Activated B cell treated with CpG ODN at 0.5 μM for 24 hours (primary cell): ENCODE results near the gene PGLYRP1. TPM values are rescaled to one million over a fixed set of nuclear protein-coding genes. Genes with fewer than 3 reads are reported as not detected.

Experiments used
- ATAC-seq: fragments of 200-7000 bp; cut with Tn5 transposase; one replicate; pipeline ENCODE4 v1.10.0; 2021; ENCODE audit warnings: low read depth, mild to moderate bottlenecking, moderate library complexity
- CTCF ChIA-PET: fragments of 350-600 bp; sonication (Branson Sonifier 250); formaldehyde crosslinking; loops from one replicate; lab custom pipeline; 2021; ENCODE audit warnings: antibody characterized with exemption; lab: Charles Lee
- POLR2A ChIA-PET: fragments of 350-600 bp; sonication (Branson Sonifier 250); formaldehyde crosslinking; loops from one replicate; lab custom pipeline; 2021; ENCODE audit warnings: antibody characterized with exemption; lab: Charles Lee
- DNase-seq: peaks from one replicate; pipeline ENCODE4 v3.0.0; 2022
- H3K27ac Mint-ChIP-seq: one replicate; pipeline ENCODE4 v1.8.0; 2020; ENCODE audit warnings: mixed read lengths
- H3K27me3 Mint-ChIP-seq: one replicate; pipeline ENCODE4 v1.8.0; 2021; ENCODE audit warnings: mixed read lengths
- H3K36me3 Mint-ChIP-seq: one replicate; pipeline ENCODE4 v1.8.0; 2021; ENCODE audit warnings: low read depth, mixed read lengths
- H3K4me1 Mint-ChIP-seq: one replicate; pipeline ENCODE4 v1.8.0; 2021; ENCODE audit warnings: mixed read lengths
- H3K4me3 Mint-ChIP-seq: one replicate; pipeline ENCODE4 v1.8.0; 2020; ENCODE audit warnings: mild to moderate bottlenecking, mixed read lengths
- H3K9me3 Mint-ChIP-seq: one replicate; pipeline ENCODE4 v1.8.0; 2020; ENCODE audit warnings: mixed read lengths
- CTCF ChIP-seq: fragments of 200-600 bp; IDR thresholded peaks from one replicate; pipeline ENCODE4 v1.8.0; 2022; ENCODE audit warnings: antibody characterized with exemption, mild to moderate bottlenecking
- intact Hi-C: fragments of 100-400 bp; cut with micrococcal nuclease; formaldehyde crosslinking; loops from one replicate; pipeline ENCODE4 v1.15.1; 2024
- total RNA-seq: library from RNA; stranded (reverse); gene quantifications from 2 replicates; pipeline ENCODE4 v1.2.3, GENCODE V29; 2022

The PGLYRP1 gene
- total RNA-seq, 1 donor from 2014 or later: not detected

DNA sequence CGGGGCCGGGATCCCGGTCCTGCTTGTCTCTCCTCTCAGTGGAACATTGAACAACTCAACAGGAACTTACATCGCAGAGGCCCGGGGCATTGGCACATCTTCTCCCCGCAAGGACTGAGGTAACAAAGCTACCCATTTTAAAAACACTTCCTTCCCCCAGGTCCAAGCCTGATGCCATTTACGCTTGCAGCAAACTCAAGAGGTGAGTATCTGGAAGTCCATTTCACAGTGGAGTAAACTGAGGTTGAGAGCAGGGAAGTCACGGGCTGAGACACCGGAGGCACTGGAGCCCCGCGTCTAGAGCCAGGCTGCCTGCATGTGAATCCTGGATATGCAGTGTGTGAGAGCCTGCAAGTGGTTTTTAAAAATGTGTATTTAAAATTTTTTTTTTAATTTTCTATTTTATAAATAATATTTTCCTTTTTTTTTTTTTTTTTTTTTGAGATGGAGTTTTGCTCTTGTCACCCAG lies 492 bp upstream of the PGLYRP1 start:
- no peak for DNase-seq
- intact Hi-C loops: no loop called here

GRCh38 chr19:46022061-46022430 lies 807 bp downstream of the PGLYRP1 start:
- H3K4me1 Mint-ChIP-seq: peaks cover under 1% of the 10 kb centered on the region
- H3K36me3 Mint-ChIP-seq: no peaks in the 10 kb centered on the region
- intact Hi-C loops: no loop called here
- ATAC-seq (no peak), DNase-seq (no peak)
- POLR2A ChIA-PET: no interaction called here
- CTCF ChIA-PET: interaction anchor here (1.8 kb wide), 1 partner anchor 11 kb away, joined by 4 read pairs; no protein-coding TSS in a partner anchor
- H3K27ac Mint-ChIP-seq: no peak overlapping the region
- TF ChIP-seq CTCF: no peak
- H3K9me3 Mint-ChIP-seq: no peaks in the 10 kb centered on the region
- H3K4me3 Mint-ChIP-seq: no peak overlapping the region
- peaks cover 20% of the 10 kb centered on the region for H3K27me3 Mint-ChIP-seq

More for the DNA sequence above, 492 bp upstream of the PGLYRP1 start:
- no peaks in the 10 kb centered on the region for H3K4me1 Mint-ChIP-seq
- ChIA-PET POLR2A (no interaction called here), CTCF (no interaction called here)
- peaks cover 20% of the 10 kb centered on the region for H3K27me3 Mint-ChIP-seq
- H3K4me3 Mint-ChIP-seq: no peak overlapping the region
- no peak for TF ChIP-seq CTCF
- no peaks in the 10 kb centered on the region for H3K36me3 Mint-ChIP-seq
- no peaks in the 10 kb centered on the region for H3K9me3 Mint-ChIP-seq
- H3K27ac Mint-ChIP-seq: no peak overlapping the region
- no peak for ATAC-seq

DNA sequence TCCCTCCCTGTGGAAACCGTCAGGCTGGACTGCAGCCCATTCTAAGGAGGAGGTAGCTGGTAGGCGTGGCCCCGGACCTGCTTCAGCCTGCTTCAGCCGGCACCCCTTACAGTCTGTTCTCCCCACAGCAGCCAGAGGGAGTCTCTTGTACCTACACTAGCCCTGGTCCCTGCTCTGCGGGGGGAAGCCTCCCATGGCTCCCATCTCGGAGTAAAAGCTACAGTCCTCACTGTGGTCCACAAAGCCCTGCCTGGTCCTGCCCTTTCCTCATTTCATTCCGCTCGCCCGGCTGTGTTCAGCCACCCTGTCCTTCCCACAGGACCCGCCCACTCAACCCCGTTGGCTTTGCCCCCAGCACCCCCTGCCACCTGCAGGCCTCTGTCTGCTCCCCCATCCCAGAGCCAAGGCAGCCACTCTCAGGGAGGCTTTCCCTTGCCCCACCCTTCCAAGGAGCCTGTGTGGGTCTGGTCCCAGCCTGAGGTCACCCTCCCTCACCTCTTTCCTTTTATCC lies 1.3 kb downstream of the PGLYRP1 start:
- no peak overlapping the region for H3K27ac Mint-ChIP-seq
- H3K36me3 Mint-ChIP-seq: no peaks in the 10 kb centered on the region
- H3K4me3 Mint-ChIP-seq: no peak overlapping the region
- H3K27me3 Mint-ChIP-seq: peaks cover 20% of the 10 kb centered on the region
- no peaks in the 10 kb centered on the region for H3K9me3 Mint-ChIP-seq
- DNase-seq (no peak), ATAC-seq (no peak)
- TF ChIP-seq CTCF: no peak
- intact Hi-C loops: no loop called here
- POLR2A ChIA-PET: no interaction called here
- CTCF ChIA-PET: interaction anchor here (1.8 kb wide), 1 partner anchor 11 kb away, joined by 4 read pairs; no protein-coding TSS in a partner anchor
- peaks cover 4% of the 10 kb centered on the region for H3K4me1 Mint-ChIP-seq

DNA sequence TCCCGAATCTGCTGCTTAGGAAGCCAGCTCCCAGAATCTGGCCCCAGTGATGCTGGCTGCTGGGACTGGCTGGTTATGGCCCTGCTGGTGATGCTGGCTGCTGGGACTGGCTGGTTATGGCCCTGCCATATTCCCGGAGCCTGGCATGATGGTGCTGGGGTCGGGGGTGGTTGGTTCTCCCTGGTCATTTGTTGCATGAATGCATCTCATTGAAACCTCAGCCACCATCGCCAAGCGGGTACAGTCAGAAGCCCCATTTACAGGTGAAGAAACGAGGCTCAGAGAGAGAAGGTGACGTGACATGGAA lies 2.1 kb downstream of the PGLYRP1 start:
- ChIA-PET POLR2A (no interaction called here), CTCF (interaction anchor here (1.8 kb wide), 1 partner anchor 10 kb away, joined by 4 read pairs; no protein-coding TSS in a partner anchor)
- Mint-ChIP-seq H3K27me3 (peaks cover 13% of the 10 kb centered on the region), H3K27ac (no peak overlapping the region), H3K36me3 (no peaks in the 10 kb centered on the region), H3K4me3 (no peak overlapping the region), H3K4me1 (peaks cover 9% of the 10 kb centered on the region), H3K9me3 (no peaks in the 10 kb centered on the region)
- TF ChIP-seq CTCF: no peak
- ATAC-seq (no peak), DNase-seq (no peak)
- intact Hi-C loops: no loop called here

DNA sequence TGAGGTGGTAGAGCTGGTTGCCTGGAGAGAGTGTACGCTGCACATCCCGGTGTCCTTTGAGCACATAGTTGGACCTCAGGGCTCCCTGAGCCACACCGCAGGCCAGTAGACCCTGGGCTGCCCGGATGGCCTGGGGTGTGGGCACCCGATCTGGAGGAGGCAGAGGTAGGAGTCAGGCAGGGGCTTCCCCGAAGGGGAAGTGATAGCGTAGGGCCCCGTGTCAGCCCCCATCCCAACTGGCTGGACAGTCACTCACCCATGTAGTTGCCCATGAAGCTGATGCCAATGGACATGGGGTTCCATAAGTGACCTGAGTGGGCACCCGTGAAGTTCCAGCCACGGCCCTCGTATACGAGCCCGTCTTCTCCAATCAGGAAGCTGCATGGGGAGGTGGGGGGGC lies 3.6 kb downstream of the PGLYRP1 start:
- CTCF ChIA-PET: interaction anchor here (2.0 kb wide), 1 partner anchor 9 kb away, joined by 6 read pairs; no protein-coding TSS in a partner anchor
- H3K27ac Mint-ChIP-seq: no peak overlapping the region
- intact Hi-C loops: loop anchor here (5.0 kb wide), 1 partner anchor 132 kb away; the partner anchor contains the start of gene IRF2BP1
- H3K36me3 Mint-ChIP-seq: no peaks in the 10 kb centered on the region
- no peak for TF ChIP-seq CTCF
- ATAC-seq (no peak), DNase-seq (no peak)
- no peak overlapping the region for H3K4me3 Mint-ChIP-seq
- H3K4me1 Mint-ChIP-seq: peaks cover 19% of the 10 kb centered on the region
- H3K27me3 Mint-ChIP-seq: peaks cover 19% of the 10 kb centered on the region
- POLR2A ChIA-PET: no interaction called here
- no peaks in the 10 kb centered on the region for H3K9me3 Mint-ChIP-seq
